B cell (primary cell): Measurements from ENCODE around the gene VAV3.

Source experiments
- CTCF ChIP-seq: fragments of 200-600 bp; IDR thresholded peaks from one replicate; pipeline ENCODE4 v1.8.0; 2022; ENCODE audit warnings: antibody characterized with exemption, mild to moderate bottlenecking
- EZH2 ChIP-seq: IDR thresholded peaks from 2 replicates; pipeline ENCODE4 v1.6.1; 2012; ENCODE audit warnings: borderline replicate concordance, low read depth, mild to moderate bottlenecking, moderate library complexity, low read length; ENCODE audit not compliant: insufficient read depth, poor library complexity, severe bottlenecking

GRCh38 chr1:107622966-107623365 is 342.0 kb downstream of the VAV3 start:
- TF ChIP-seq CTCF (no peak), EZH2 (no peak)
